Measurements from ENCODE around the gene BICC1.

The BICC1 gene

DNA sequence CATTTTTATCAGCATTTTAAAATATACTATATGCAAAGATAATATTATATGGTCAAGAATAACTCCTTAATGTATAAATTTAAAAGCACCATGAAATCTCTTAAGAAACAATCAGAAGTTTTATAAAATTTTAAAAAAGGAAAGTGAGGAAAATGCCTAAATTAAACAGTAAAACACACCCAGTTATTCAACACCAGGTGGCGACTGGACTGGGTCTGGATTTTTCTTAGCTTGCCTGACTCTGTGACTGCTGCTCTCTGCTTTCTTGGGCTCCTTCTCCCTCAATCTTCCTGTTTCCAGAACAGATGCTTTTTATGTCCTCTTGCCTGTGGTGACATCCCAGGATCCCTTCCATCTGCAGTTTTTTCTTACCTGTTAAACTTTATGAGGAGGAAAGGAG lies 200.3 kb downstream of the BICC1 start:
- DNase-seq, result no peak

DNA sequence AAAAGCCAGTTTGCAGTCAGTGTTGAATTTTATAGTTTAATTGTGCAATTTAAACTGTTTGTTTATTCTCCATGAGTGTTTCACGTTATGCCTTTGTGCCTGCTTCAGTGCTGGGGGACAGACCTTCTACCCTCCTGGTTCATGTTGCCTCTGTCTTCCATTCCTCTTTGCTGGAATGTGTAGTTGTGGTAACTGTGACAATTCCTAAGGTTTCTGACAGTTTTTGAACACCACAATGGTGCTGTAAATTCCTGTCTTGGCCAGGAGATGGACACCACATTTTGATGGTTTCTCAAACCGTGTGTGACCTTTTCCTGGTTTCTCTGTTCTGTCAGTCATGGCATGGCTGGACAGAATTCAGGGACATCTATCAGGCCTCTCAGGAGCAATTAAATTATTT lies 201.7 kb downstream of the BICC1 start:
- no peak for DNase-seq

DNA sequence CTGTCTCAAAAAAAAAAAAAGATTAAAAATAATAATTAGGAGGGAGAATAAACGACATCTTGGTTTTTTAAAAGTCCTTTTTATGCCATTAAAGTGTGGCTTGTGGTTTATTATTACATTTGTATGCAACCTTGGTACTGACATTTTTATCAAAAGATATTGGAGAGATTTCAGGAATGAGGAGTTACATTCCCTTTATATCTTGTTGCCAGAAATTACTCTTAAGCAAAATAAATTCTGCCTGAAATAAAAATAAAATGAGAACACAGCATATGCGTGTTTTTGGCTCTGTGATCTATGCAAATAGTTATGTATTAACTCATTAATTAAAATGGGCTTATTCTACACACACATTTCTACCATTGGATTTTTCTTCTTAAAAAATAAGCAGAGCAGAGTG lies 202.4 kb downstream of the BICC1 start:
- DNase-seq, result no peak

DNA sequence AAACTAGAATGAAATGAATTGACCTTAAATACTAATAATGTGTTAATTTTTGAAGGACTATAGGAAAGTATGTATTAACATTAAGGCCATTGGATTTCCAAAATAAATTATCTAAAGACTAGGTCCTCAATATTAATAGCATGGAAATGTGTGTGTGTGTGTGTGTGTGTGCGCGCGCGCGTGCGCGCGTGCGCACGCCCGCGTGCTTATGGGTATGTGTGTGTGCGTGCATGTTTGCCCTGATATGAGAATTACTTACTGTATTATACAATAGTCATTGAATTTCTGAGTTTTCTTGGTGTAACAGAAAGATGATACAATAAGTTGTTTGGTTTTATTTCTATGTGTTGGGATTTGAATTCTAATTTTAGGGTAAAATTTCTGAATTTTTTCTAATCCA lies 205.9 kb downstream of the BICC1 start:
- DNase-seq, result no peak

DNA sequence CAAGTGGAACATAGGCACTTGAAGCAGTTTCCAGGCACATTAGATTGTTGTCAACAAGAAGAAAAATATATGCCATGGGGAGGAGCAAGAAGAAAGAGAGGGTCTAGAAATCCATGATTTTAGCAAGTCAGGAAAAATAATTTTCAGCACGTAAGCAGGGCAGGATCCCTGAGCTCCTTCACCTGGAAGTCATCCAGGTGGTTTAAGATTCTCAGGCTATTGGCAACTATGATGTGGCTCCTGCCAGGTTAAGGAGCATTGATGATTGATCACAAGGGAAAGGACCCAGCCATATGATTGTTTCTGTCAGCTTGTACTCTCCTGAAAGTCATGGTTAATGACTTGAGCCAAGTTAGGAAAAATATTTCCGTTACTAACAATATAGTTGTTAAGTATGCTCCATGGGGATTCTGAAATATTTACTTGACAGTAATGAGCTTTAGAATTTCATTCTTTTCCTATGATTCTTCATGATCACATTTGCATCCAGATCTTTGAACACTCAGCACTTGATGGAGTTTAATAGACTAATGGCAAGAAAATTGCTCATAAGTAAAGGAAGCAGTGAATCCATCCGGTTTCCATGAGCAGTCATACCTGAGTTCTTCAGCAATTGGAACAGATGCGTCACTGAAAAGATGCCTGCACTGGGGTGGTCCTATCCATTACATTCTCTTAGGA lies 209.1 kb downstream of the BICC1 start:
- DNase-seq, result no peak

DNA sequence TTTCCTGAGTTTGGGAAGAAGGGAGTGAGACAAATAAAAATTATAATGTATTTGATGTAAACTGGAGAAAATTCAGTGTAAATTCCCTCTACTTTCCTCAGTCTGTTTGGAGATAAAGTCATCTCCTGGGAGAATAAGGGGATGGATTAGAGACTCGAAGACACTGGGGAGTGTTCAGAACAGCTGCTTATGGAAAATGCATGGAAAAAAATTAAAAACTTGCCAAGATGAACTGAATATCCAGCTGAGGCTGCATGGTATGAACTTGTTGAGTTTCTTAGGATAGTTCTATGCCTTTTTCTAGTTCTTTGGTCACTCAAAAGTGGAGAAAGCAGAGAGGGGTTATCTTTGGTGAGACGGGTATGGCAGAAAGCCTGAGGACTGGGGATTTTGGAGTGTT lies 210.5 kb downstream of the BICC1 start:
- DNase-seq, result no peak

DNA sequence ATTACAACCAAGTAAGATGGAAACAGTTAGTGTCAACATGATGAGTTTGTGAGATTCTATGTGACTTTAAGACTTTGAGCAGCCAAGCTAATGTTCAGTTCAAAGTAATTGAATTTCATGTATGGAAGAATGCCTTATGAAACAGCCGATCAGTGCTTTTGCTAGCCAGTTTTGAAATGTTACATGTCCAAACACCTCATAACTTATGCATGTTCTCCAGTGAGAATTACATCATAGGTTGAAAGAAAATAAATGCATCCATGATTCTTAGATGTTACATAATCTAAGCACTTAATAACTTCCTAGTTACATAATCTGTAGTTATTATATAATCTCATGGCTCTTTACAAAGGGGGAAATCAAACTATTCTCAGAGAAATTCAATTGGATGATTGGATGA lies 211.3 kb downstream of the BICC1 start:
- no peak for DNase-seq

DNA sequence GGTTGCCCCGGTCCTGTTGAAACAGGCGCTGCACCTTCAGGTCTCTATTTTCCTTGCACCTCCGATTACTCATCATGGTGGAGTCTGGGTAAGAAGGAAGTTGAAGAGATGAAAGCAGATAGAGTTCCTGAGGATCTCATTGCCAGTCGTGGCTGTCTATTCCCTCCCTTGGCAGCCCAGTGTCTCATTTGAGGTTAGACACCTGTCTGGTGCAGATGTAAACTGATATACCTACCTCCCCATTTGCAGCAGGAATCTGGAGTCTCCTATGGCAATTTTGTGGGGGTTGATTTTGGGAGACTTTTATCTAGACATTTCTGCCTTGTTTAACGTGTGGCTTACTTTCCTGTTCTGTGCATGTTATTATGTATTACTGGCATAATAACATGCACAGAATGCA lies 212.1 kb downstream of the BICC1 start:
- DNase-seq, result no peak

DNA sequence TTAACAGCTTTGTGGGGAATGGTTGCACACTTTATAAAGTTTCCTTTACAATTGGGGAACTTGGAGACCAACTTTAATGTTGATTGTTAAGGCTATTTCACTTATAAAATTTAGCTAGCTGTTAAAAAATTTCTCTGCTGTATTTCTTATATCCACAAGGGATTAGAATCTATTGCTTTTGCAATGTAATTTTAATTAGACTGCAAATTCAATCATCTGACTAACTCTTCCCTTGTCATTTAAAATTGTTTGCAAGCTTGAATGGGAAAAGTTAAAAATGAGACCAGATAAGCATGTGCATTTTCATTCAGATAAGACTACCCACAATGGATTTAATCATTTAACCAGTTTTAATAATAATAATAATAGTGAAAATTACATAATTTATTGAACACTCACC lies 213.2 kb downstream of the BICC1 start:
- no peak for DNase-seq

DNA sequence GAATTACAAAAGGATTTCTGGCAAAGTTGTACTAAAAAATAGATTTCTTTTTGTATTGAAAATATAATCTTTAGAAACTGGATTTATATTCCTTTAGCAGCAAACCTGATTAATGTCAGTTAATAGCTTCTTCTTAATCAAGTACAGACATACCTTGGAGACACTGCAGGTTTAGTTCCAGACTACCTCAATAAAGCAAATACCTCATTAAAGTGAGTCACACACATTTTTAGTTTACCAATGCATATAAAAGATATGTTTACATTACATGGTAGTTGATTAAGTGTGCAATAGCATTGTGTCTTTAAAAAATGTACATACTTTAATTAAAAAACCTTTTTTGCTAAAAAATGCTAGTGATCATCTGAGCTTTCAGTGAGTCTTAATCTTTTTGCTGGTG lies 215.0 kb downstream of the BICC1 start:
- DNase-seq, result no peak

DNA sequence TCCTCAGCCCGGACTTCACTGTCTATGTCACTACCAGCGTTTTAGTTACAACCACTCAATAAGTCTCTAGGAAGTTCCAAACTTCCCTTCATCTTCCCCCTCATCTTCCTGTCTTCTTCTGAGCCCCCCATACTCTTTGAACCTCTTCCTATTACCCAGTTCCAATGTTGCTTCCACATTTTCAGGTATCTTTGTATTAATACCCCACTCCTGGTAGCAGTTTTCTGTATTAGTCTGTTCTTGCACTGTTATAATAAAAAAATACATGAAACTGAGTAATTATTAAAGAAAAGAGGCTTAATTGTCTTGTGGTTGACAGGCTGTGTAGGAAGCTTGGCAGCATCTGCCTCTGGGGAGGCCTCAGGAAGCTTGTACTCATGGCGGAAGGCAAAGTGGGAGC lies 218.6 kb downstream of the BICC1 start:
- no peak for DNase-seq

DNA sequence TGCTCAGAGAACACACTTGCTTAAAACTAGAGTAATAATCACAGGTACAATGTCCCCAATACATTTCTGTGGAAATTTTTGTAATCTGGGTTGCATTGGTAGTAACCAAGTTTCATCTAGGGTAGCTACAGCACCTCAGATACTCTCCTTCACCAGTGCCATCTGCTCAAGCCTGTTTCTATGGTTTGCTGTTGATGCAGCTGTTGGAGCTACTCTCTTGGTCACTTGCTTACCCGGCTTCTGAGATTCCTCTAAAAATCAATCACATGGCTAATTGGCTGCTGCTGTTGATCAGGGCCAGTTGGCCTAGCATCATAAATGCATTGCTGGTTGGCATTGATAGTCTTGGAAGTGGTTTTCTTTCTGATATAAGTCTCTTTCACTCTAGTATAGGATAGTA lies 220.8 kb downstream of the BICC1 start:
- DNase-seq, result no peak

DNA sequence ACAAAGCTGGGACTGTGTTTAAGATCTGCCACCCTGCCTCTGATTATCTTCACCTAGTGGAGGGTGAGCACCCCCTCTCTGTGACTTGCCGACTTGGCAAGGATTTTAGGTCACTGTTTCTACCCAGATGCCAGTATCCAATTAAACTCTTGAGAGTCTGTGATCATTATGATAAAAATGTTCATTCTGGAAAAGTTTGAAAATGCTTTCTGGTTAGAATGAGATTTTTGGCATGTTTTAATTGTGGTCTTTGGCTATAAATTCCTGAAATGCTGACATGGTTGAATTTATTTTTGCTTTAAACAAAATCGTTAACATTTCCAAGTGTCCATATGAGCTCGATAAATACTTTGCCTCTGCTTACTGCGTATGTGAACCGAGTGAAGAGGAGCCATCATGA lies 221.4 kb downstream of the BICC1 start:
- DNase-seq, result no peak

DNA sequence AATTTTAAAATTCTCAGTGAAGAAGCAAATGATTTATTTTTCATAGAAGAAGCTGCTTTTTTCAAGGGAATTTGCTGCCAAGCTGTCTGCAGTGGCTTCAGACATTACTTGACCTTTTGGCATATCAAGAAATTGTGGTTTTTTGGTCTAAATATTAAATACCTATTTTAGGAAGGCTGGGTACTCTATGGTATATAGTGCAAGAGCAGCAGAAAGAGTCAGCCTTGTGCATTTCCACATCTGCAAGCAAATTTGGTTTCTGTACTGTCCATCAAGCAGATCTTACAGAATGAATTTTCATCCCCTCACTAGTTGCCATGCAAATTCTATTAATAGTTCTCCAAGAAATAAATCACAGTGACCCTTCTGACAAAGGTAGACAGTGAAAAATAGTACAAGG lies 222.0 kb downstream of the BICC1 start:
- DNase-seq, result no peak

DNA sequence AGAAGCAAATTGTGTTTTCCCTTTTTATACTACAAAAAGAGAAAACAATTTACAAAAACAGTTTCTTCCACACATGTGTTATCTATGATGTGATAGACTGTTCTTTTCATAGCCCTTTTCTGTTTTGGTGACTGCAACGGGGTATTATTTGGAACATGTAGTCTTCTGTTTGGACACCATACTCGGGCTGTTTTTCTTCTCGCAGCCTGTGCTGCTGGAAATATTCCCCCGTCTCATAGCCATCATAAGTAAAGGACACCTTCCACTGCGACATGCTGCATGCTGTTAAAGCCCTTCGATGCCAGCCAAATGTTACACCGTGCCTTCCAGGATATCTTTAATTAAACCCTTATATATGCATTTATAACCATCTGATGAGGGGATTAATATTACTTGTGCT lies 222.4 kb downstream of the BICC1 start:
- DNase-seq, result no peak

DNA sequence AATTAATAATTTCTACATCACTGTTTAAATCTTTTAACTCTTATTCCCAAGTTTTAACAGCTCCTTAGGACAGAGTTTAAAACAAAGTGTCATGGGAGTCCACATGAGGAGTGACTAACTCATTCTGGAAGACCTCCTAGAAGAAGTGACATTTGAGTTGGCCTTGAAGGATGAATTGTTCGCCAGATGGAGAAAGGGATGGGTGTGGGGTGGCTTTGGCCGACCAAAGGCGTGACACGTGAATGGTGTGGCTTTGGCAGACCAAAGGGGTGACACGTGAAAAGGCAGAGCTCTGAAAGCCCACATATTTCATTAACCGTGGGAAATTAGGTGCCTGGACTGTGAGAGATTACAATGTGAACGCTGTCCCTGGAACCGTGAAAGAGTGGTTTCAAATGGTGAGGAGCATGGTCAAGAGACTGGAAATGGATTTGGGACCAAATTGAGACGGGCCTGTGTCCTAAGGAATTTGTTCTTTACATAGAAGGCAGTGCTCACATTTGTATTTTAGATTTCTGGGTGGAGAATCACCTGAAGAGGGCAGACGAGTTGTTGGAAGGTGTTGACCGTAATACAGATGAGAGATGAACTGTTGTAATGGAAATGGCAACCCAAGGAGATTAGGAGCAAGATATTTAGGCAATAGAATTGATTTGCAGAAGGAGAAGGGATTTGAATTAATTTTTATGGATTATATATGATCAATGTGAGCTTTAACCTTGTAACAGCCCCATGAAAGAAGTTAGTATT lies 228.1 kb downstream of the BICC1 start:
- DNase-seq, result no peak

DNA sequence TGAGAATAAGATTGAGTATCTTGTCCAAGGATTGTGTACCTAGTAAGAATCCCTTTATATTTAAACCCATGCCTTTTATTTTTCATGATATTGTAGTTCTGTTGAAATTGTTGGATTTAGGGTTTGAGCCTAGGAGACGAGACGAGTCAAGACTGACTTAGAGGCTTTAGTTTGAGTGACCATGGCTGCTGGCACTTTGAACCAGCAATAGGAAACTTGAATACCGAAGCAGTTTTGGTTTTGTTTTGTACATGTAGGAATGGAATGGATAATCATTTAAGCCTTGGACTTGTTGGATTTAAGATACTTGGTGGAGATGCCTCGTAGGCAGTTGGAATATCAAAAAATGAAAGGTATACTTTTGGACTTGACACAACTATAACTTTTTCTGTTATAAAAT lies 229.0 kb downstream of the BICC1 start:
- DNase-seq, result no peak

DNA sequence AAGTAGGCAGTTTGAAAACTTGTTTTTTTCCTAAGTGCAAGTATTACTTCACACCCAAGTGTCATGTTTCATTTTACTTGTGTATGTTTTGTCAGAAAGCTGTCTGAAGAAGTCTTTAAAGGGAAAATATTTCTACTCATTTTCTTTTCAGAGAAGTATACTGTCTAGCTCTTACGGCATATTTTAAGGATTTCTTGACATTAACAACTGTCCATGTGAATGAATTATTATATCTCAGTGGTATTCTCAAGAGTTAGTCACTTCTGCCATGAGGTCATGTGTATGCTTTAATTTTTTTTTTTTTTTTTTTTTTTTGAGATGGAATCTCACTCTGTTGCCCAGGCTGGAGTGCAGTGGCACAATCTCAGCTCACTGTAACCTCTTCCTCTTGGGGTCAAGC lies 229.5 kb downstream of the BICC1 start:
- DNase-seq, result no peak

DNA sequence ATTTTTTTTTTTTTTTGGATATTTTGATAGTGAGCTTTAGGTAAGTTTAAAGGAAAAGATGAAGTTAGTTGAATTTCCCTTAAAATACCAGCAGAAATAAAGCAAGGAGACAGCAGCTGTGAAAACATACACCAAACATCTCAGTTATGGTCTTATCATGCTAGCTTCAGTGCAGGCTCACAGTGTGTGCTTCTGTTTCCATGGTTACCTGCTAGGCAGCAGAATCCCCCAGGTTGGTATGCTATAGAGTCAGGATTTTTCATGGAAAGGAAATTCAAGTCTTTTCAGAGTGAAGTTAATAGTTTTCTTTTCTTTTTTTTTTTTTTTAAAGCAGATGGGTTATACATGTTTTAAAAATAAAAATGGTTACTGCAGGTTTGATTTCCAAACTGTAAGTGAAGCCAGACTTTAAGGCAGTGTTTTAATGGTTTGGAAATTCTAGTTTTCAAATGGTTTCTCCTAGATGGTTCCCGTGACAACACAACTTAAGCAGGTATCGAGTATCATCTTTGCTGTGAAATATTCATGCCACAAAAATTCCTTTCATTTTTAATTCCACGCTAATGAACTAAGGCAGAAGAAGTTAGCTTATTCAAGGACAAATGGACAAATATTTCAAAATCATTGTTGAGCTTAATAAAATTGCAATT lies 230.9 kb downstream of the BICC1 start:
- DNase-seq, result no peak

DNA sequence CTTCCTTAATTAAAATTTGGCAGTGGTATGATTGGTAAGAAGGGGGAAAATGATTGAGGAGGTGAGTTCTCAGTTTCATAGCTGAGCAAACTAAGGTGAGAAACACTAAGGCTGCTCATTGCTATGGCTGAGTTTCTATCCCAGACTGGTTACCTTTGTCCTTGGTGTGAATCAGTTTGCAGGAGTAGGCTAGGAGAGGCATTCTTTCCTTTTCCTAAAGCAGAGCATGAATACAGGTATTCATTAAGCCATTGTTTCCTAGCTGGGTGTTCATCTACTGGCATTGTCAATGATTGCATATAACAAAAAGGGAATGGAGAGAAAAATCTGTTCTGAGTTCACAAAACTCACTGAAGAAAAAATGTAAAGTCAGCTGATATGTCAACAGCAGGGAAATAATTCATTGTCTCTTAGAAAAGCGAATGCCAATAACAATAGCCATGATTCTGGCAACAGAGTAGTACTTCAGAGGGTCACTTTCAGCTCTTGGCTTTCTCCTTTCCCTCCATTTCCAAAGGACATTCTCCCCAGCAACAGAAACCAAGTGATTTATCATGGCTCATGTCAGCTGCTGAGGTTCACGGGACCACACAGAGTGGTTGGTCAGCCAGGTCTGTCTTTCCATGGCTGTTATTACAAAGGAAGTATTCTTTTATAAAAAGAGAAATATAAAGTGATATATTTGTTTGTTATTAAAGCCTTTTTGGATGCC lies 234.0 kb downstream of the BICC1 start:
- DNase-seq, result no peak

DNA sequence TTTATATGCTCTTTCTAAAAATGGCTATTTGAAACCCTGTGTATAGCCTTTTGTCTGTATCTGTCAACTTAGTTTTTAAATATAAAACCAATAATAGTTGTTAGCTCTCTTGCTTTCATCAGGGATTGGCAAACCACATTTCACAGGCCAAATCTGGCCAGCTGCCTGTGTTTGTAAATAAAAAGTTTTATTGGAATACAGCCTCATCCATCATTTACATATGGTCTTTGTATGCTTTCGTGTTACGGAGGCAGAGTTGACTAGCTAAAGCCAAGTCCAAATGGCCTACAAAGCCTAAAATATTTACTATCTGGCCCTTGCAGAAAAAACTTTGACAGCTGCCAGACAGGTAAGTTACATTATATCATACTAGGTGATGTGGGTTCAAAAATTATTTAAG lies 235.0 kb downstream of the BICC1 start:
- no peak for DNase-seq

DNA sequence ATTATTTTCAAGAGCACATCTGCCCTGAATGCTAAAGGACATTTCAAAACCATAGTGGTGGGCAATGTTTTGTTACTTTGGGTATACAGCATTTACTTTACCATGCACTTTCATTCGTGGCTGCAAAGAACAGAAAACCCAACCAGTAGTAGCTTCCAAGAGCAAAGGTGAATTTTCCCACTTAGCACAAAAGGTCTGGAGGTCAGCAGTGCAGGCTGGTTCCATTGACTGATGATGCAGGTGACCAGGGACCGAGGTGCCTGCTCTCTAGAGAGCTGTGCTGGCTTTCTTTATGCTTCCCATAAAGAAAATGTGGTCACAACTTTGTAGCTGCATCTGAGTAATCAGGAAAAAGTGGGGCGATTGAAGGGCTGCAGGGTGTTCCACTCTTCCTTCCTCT lies 240.0 kb downstream of the BICC1 start:
- no peak for DNase-seq

DNA sequence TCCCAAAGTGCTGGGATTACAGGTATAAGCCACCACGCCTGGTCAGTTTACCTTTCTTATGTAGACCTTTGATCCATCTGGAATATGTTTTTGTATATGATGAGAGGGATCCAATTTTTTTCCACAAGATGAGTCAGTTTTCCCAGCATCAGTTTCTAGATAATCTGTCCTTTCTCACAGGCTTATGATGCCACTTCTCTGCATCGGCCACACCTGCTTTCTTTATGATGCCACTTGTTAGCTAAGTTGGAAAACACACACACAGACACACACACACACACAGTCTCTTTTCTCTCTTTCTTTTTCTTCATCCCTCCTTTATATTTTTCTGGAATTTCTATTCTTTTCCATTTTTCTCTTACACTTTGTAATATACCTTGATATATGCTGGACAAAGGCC lies 240.8 kb downstream of the BICC1 start:
- DNase-seq, result no peak

All from CD4-positive, alpha-beta T cell treated with Interleukin-6 for 4 hours (primary cell).